Vagina (tissue), 2 donors: ENCODE results near the gene E4F1.

Experiments used
- POLR2A ChIP-seq, 2 donors: fragments of 450-650 bp; IDR thresholded peaks; one replicate each; pipeline ENCODE4 v1.6.1; 2017; ENCODE audit warnings: antibody characterized with exemption in 2 of 2, mild to moderate bottlenecking in 2 of 2, moderate library complexity in 2 of 2
- TF ChIP-seq, protein P1 (sequence below), 3 experiments: fragments of 450-650 bp in 2 of 3; fragments of 200-600 bp in 1 of 3; sonication (generic) in 1 of 3; IDR thresholded peaks; one replicate each; pipeline ENCODE4 v1.5.1; 2017 to 2019; ENCODE audit warnings: antibody characterized with exemption in 3 of 3, mild to moderate bottlenecking in 2 of 3, moderate library complexity in 2 of 3

DNA sequence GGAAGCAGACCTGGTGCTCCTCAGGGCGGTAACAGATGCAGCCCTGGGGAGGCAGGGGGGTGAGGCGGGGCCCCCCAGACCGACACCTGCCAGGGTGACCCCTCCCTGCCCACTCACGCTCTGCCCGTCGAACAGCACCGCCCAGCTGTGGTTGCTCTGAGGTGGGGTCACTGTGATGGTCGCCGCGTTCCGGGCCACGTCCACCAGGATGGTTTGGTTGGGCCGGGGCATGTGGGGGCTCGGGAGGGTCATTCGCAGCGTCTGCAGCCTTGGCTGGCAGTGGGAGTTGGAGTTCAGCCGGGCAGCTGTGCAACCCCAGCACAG, 13.4 kb upstream of the E4F1 start:
- TF ChIP-seq, protein P1, sequence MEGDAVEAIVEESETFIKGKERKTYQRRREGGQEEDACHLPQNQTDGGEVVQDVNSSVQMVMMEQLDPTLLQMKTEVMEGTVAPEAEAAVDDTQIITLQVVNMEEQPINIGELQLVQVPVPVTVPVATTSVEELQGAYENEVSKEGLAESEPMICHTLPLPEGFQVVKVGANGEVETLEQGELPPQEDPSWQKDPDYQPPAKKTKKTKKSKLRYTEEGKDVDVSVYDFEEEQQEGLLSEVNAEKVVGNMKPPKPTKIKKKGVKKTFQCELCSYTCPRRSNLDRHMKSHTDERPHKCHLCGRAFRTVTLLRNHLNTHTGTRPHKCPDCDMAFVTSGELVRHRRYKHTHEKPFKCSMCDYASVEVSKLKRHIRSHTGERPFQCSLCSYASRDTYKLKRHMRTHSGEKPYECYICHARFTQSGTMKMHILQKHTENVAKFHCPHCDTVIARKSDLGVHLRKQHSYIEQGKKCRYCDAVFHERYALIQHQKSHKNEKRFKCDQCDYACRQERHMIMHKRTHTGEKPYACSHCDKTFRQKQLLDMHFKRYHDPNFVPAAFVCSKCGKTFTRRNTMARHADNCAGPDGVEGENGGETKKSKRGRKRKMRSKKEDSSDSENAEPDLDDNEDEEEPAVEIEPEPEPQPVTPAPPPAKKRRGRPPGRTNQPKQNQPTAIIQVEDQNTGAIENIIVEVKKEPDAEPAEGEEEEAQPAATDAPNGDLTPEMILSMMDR (IDR thresholded peaks at IDR 0.05): no peak
- no peak for TF ChIP-seq POLR2A (IDR thresholded peaks at IDR 0.05)
